ENCODE results near the gene PI4KB.
A peak's percentile ranks its signal among the peaks of the same experiment; 100 is the strongest.
"Not testable (repeated sequence)": the region's sequence is repeated elsewhere in the genome, so short reads cannot be mapped to it uniquely, and the experiment has no call there.

Gene PI4KB

DNA sequence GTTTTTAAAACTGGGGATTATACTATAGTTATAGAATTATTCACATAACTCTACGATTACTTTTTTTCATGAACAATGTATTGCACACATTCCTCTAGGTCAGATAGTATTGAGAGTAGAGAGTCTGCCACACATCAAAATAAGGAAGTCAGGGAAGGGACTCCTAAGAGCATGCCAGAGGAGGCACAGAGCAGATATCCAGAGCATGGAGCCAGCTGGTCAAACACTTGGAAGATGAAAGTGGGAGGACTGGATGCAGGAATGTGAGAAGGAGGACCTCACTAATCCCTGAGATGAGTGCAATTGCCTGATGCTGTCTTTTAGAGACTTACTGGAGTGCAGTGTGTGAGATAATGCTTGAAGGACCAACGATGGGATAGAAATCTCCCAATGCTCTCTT, 29.5 kb upstream of the PI4KB start:
- TF ChIP-seq, protein P1, sequence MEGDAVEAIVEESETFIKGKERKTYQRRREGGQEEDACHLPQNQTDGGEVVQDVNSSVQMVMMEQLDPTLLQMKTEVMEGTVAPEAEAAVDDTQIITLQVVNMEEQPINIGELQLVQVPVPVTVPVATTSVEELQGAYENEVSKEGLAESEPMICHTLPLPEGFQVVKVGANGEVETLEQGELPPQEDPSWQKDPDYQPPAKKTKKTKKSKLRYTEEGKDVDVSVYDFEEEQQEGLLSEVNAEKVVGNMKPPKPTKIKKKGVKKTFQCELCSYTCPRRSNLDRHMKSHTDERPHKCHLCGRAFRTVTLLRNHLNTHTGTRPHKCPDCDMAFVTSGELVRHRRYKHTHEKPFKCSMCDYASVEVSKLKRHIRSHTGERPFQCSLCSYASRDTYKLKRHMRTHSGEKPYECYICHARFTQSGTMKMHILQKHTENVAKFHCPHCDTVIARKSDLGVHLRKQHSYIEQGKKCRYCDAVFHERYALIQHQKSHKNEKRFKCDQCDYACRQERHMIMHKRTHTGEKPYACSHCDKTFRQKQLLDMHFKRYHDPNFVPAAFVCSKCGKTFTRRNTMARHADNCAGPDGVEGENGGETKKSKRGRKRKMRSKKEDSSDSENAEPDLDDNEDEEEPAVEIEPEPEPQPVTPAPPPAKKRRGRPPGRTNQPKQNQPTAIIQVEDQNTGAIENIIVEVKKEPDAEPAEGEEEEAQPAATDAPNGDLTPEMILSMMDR (IDR thresholded peaks at IDR 0.05; ENCODE audit: low read length, missing control alignments), result no peak
- H3K4me3 ChIP-seq (replicated peaks; ENCODE audit: low read depth, low read length), result no peak overlapping the region
- DNase-seq (ENCODE audit: low read depth), result no peak

DNA sequence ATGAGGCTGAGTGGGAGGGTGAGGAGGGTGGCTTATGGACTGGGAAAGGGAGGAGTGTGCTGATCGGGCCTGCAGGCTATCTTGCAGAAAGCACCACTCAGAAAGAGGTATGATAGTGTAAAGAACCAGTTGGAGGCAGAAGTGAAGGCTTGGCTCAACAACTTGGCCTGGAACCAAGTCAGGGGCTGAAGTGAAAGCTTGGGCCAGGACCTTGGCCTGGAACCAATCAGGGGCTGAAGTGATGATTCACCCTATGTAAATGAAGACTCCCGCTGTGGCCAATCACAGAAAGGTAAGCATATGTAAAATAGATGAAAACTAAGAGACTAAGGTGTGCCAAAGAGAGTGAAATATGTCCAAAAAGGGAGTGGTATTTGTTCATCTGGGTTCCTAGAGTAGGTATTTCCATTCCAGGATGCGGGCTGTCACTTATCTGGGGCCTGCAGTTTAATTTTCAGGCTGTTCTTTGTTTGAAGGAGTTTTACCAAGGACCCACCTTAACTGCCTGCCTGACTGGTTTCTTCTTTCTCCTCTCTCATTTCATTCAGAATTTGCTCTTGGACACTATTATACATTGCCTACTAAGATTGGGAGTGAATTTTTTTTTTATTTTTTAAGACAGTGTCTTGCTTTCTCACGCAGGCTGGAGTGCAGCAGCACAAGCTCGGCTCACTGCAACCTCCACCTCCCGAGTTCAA, 25.0 kb upstream of the PI4KB start:
- peak; percentile 65 for DNase-seq (ENCODE audit: low read depth)
- TF ChIP-seq, protein P1 (IDR thresholded peaks at IDR 0.05; ENCODE audit: low read length, missing control alignments), result no peak
- no peak overlapping the region for H3K4me3 ChIP-seq (replicated peaks; ENCODE audit: low read depth, low read length)

DNA sequence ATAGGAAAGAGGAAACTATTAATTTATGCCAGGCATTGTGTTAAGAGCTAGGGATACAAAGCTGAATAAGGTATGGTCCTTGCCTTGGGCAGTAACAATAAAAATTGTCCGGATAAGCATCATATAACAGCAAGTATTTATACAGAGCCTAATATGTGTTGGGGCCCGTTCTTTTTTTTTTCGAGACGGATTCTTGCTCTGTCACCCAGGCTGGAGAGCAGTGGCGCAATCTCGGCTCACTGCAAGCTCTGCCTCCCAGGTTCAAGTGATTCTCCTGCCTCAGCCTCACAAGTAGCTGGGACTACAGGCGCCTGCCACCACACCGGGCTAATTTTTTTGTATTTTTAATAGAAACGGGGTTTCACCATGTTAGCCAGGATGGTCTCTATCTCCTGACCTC, 23.1 kb upstream of the PI4KB start:
- DNase-seq (ENCODE audit: low read depth); H3K4me3 ChIP-seq (replicated peaks; ENCODE audit: low read depth, low read length): not testable (repeated sequence)

DNA sequence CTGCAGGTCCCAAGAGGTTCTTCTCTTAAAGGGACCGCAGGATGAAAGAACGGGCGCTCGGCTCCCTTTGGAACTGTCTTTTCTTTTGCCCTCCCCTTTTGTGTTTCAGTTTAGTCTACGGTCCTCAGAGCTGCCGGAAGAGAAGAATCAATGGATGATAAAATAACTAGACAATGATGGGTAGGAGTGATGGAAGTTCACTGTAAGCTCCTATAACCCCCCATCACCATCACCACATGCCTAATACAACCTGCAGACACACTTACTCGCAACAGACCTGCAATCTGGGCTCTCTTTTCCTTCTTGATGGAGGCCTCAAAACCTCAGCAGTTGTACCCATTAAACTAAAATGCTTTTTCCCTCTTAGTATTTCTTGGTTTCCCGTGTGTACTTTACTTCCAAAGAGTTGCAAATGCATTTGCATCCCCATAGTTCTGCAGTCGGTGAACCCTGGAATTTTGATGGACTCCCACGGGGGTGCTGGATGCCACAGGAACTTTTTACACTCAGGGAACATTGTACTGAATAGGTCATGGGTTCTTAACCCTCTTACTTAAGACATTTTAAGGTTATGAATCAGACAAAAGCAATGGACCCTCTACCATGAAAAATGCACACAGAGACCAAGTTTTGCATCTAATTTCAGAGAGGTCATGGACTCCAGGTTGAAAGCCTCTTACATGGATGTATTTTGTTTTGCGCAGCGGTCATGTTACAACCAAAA, 20.5 kb upstream of the PI4KB start:
- TF ChIP-seq, protein P1 (IDR thresholded peaks at IDR 0.05; ENCODE audit: low read length, missing control alignments), result no peak
- H3K4me3 ChIP-seq (replicated peaks; ENCODE audit: low read depth, low read length), result peak overlapping the region; percentile 74
- DNase-seq (ENCODE audit: low read depth), result no peak

DNA sequence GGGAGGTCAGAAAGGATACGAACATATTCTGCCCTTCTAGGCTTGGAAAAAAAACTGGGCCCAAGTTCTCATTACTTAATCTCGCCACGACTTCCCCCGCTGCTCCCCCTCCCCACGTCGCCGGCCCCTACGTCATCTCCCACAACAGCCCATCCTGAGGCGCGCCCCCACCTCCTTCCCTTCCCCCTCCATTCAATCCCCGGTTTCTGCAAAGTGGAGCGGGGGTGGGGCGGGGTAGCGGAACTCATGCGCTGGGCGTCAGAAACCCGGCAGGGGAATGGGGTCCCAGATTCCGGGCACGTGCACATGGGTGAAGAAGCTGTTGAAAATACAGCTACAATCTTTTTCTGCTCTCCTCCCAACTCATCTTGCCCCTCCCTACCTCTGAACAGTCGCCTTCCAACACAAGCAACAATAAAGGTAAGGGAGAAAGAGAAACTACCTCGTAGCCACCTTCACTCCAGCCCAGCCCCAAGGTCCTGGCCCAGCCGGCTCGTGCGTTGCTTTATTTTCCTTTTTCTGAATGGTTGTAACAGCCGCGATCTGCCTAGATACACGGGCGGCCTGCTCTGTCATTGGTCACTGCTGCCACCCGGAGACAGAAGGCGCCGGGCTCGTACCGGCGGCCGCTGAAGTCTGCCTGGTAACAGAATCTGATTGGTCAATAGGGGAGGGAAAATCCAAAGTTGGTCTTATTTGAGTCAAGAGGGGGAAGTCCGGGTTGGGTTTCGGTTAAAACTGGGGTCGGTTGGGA, 19.7 kb upstream of the PI4KB start, which contains the start of gene RFX5:
TSS of gene RFX5 (minus strand) at position 484 of the 754 bp plus-strand sequence. CDS start 932 bp downstream, outside the sequence.
- peak; percentile 98 for DNase-seq (ENCODE audit: low read depth)
- TF ChIP-seq, protein P1 (IDR thresholded peaks at IDR 0.05; ENCODE audit: low read length, missing control alignments), result no peak
- H3K4me3 ChIP-seq (replicated peaks; ENCODE audit: low read depth, low read length), result peak within 1 kb of the TSS; percentile 74

DNA sequence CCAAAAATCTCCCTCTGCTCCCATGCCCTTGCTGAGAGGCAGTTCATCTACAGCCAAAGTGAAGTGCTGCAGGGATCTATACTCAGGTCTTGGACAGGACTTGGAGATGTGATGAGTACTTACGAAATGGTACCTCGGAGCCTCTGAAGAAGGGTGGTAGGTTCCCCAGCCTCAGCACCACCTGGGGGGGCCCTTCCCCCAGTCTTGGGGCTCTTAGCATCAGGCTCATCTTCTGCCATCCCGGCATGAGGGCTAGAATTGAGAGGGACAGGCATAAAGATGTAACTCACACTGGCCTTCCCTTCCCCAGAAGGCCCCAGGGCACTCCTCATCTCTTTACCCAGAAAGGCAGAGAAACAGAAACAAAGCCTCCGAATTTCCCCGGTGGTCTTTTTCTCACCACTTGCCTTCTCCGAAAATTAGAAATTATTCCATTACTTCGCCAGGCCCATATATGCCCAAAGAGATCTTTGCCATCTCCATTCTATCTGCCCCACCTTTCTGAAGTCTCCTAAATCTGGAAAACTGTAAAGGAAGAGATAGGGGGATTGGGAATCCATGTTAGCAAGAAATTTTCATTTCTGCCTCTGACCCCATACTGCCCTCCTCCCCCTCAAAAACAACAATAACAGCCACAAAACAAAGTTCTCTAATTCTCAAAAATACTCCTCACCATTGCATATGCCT, 19.0 kb upstream of the PI4KB start:
- peak overlapping the region; percentile 74 for H3K4me3 ChIP-seq (replicated peaks; ENCODE audit: low read depth, low read length)
- TF ChIP-seq, protein P1 (IDR thresholded peaks at IDR 0.05; ENCODE audit: low read length, missing control alignments), result no peak
- DNase-seq (ENCODE audit: low read depth), result no peak

Measured in fibroblast of pulmonary artery (primary cell).